ENCODE measurements around the gene CHMP2B. TPM values are rescaled to one million over a fixed set of nuclear protein-coding genes. Genes with fewer than 3 reads are reported as not detected.
"Not testable (repeated sequence)": the region's sequence is repeated elsewhere in the genome, so short reads cannot be mapped to it uniquely, and the experiment has no call there.

The CHMP2B gene
- total RNA-seq, 2 experiments from 2014 or later = 28.4 to 29.0 TPM

DNA sequence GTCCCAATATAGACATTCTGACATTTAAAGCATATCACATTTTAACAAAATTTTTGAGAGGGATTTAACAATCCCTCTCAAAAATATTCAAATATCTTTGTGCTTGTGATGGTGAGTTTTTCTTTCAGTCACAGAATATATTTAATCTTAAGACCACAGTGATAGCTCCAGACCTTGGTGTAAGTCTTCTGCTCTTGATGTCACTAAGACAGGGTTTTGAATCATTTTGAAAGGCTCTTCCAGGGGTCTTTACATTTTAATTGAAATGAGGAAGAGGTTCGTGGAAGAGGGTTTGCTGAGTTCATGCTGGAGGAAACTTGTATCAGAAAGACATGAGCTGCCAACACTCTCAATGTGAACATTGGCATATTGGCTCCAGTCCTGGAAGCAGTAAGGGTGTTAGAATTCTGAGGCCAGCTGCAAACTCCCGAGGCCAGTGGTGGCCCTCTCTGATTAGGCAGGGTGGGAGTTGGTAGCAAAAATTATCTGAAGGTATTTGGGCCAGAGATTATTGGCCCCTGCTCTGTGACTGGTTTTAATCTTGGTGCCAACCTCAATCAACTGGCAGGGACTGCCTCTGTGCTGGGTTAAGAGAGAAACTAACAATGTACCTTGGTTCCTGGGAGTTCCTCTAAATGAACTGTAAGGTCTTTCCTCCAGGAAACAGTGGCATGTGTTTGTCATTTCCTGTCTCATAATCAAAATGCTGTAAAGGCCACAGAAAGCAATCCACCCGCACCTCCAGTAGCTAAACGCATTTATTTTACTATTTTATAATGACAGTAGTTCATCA lies 44.0 kb downstream of the CHMP2B start:
- peaks cover 26% of the 10 kb centered on the region for H3K4me1 Mint-ChIP-seq (ENCODE audit: low read depth)
- ChIA-PET CTCF (interaction anchor here (1.0 to 3.4 kb wide), 2 partner anchors 11 to 80 kb away, joined by 3 to 29 read pairs; no protein-coding TSS in a partner anchor), POLR2A (no interaction called here)
- peaks cover 7% of the 10 kb centered on the region for H3K27me3 Mint-ChIP-seq
- DNase-seq = no peak
- no peaks in the 10 kb centered on the region for H3K9me3 Mint-ChIP-seq
- intact Hi-C loops (cut with micrococcal nuclease) = no loop called here
- no peak overlapping the region for H3K4me3 Mint-ChIP-seq
- H3K36me3 Mint-ChIP-seq = no peaks in the 10 kb centered on the region
- no peak overlapping the region for H3K27ac Mint-ChIP-seq

DNA sequence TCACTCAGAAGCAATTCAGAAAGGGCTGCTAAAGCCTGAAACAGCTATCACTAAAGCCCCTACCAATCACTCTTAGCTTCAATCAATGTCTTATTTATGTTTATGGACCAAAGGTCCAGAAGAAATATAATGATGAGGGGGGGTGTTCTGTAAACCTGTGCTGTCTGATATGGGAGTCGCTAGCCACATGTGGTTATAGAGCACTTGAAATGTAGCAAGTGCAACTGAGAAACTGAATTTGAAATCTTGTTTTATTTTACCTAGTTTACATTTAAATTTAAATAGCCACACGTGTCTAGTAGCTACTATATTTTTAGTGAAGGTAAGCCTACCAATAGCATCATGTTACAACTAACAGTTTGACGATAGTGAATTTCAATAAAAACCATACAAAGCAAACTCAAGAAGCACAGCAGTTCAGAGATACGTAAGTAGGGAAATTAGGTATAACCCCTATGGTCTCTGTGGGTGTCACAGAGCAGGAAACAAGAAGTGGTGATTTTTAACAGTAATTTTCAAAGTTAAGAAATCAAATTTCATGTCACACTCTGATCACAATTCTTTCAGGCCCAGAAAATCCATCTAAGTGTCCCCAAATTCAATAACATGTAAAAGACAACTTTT lies 45.7 kb downstream of the CHMP2B start:
- no peak overlapping the region for H3K4me3 Mint-ChIP-seq
- ChIA-PET POLR2A (no interaction called here), CTCF (interaction anchor here (3.4 kb wide), 1 partner anchor 12 kb away, joined by 29 read pairs; no protein-coding TSS in a partner anchor)
- no peak overlapping the region for H3K27ac Mint-ChIP-seq
- peaks cover 7% of the 10 kb centered on the region for H3K27me3 Mint-ChIP-seq
- H3K4me1 Mint-ChIP-seq (ENCODE audit: low read depth) = peaks cover 26% of the 10 kb centered on the region
- intact Hi-C loops (cut with micrococcal nuclease) = loop anchor here (1.0 kb wide), 2 partner anchors 14 to 60 kb away; no protein-coding TSS in a partner anchor
- no peaks in the 10 kb centered on the region for H3K36me3 Mint-ChIP-seq
- no peaks in the 10 kb centered on the region for H3K9me3 Mint-ChIP-seq
- no peak for DNase-seq

DNA sequence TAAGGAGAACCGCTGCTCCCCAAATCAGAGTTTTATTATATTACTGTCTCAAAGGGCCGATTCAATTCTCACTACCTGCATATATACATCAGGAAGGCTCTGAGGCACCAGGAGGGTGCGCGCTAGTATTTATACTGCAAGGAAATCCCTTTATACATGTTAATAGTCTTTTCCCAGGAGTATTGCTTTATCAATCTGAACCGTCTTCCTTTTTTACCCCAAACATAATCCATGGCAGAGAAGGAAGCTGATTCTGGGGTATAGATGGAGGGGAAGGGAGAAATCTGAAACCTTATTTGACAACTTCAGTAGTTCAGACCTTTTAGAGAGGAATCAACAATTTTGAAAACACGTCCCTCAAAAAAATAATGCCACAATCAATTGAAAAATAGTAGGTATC lies 49.4 kb downstream of the CHMP2B start, which contains the start of gene POU1F1:
TSS of gene POU1F1 (minus strand) at position 101 of the 400 bp plus-strand sequence. CDS start 122 bp downstream, outside the sequence.
- Mint-ChIP-seq H3K27me3 (peaks cover 7% of the 10 kb centered on the region), H3K27ac (no peak within 1 kb of the TSS), H3K4me3 (no peak within 1 kb of the TSS), H3K36me3 (no peaks in the 10 kb centered on the region), H3K9me3 (no peaks in the 10 kb centered on the region), H3K4me1 (ENCODE audit: low read depth) (peaks cover 11% of the 10 kb centered on the region)
- ChIA-PET CTCF (no interaction called here), POLR2A (no interaction called here)
- no peak for DNase-seq
- intact Hi-C loops (cut with micrococcal nuclease) = no loop called here

DNA sequence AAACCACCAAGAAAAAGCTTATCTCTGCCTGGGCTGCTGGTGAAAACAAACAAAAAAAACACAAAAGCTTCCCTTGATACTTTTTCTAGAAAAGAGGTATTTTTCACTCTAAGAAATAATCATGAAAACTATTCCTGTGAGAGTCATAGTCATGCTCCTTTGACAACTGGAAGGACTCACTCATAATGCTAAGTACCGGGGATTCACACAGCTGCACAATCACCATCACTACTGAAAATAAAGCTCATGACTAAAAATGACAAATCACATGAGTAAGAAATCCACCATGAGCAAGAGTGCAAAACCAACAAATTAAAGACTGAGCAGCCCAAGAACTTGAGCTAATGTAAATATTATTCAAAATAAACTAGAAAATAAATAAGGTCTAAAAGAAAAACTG lies 59.9 kb downstream of the CHMP2B start:
- intact Hi-C loops (cut with micrococcal nuclease) = loop anchor here (1.0 kb wide), 3 partner anchors 14 to 46 kb away; no protein-coding TSS in a partner anchor
- H3K36me3 Mint-ChIP-seq = no peaks in the 10 kb centered on the region
- H3K27me3 Mint-ChIP-seq = peaks cover 5% of the 10 kb centered on the region
- H3K9me3 Mint-ChIP-seq = no peaks in the 10 kb centered on the region
- no peak overlapping the region for H3K27ac Mint-ChIP-seq
- DNase-seq = no peak
- peaks cover 3% of the 10 kb centered on the region for H3K4me1 Mint-ChIP-seq (ENCODE audit: low read depth)
- no peak overlapping the region for H3K4me3 Mint-ChIP-seq
- CTCF ChIA-PET = interaction anchor here (0.7 to 2.0 kb wide), 4 partner anchors 11 to 716 kb away, joined by 3 to 14 read pairs (median 8); no protein-coding TSS in a partner anchor
- POLR2A ChIA-PET = interaction anchor here (0.9 kb wide), 1 partner anchor 47 kb away, joined by 5 read pairs; no protein-coding TSS in a partner anchor

DNA sequence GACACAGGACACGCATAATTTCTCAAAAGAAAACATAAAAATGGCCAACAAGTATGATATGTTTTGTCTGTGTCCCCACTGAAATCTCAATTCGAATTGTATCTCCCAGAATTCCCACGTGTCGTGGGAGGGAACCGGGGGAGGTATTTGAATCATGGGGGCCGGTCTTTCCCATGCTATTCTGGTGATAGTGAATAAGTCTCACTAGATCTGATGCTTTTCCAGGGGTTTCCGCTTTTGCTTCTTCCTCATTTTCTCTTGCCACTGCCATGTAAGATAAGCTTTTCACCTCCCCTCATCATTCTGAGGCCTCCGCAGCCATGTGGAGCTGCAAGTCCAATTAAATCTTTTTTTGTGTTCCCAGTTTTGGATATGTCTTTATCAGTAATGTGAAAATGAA lies 61.3 kb downstream of the CHMP2B start:
- no peaks in the 10 kb centered on the region for H3K9me3 Mint-ChIP-seq

DNA sequence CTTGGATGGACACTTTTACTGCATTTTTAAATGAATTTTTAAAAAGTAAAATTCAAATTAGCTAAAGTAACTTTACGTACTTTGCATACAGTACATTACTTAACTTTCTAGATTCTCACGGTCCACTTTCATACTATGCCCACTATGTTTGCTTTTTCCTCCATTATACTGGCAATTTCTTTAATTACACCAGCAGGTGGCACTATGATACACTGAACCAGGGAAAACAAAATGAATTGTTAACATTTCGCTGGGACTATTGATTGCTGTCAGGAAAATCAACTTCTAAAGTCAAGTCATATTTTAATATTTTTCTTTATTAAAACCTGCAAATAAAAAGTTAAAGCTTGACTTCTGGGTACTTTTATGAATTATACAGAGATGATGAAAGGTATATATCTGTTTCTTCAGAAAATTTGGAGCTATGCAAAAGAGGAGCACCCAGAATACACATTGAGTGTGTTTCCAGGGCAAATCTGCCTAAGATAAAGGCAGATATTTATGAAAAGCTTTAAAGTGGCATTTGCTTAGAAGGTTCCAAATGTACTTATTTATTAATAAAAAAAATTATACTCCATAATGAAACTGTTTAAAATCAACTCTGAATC lies 71.1 kb downstream of the CHMP2B start:
- DNase-seq = no peak
- peaks cover 5% of the 10 kb centered on the region for H3K27me3 Mint-ChIP-seq
- H3K4me1 Mint-ChIP-seq (ENCODE audit: low read depth) = peaks cover 2% of the 10 kb centered on the region
- POLR2A ChIA-PET = no interaction called here
- H3K27ac Mint-ChIP-seq = no peak overlapping the region
- H3K36me3 Mint-ChIP-seq = no peaks in the 10 kb centered on the region
- H3K9me3 Mint-ChIP-seq = peaks cover 2% of the 10 kb centered on the region
- CTCF ChIA-PET = interaction anchor here (0.6 to 2.7 kb wide), 36 partner anchors 11 to 834 kb away, joined by 3 to 37 read pairs (median 4); no protein-coding TSS in a partner anchor
- intact Hi-C loops (cut with micrococcal nuclease) = loop anchor here (1.0 to 2.0 kb wide), 4 partner anchors 52 to 707 kb away; no protein-coding TSS in a partner anchor
- no peak overlapping the region for H3K4me3 Mint-ChIP-seq

More for the DNA sequence above, 61.3 kb downstream of the CHMP2B start:
- intact Hi-C loops (cut with micrococcal nuclease) = no loop called here
- Mint-ChIP-seq H3K27ac (no peak overlapping the region), H3K36me3 (no peaks in the 10 kb centered on the region), H3K27me3 (peaks cover 1% of the 10 kb centered on the region), H3K4me3 (no peak overlapping the region), H3K4me1 (ENCODE audit: low read depth) (peaks cover 3% of the 10 kb centered on the region)
- ChIA-PET CTCF (no interaction called here), POLR2A (no interaction called here)
- no peak for DNase-seq

DNA sequence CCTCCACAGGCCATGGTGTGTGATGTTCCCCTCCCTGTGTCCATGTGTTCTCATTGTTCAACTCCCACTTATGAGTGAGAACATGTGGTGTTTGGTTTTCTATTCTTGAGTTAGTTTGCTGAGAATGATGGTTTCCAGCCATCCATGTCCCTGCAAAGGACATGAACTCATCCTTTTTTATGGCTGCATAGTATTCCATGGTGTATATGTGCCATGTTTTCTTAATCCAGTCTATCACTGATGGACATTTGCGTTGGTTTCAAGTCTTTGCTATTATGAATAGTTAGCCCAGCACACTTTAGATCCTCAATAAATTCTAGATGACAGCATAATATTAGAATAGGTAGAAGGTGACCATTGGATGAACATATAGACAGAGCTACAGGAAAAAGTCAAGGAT lies 77.9 kb downstream of the CHMP2B start:
- H3K36me3 Mint-ChIP-seq; H3K4me3 Mint-ChIP-seq; H3K27ac Mint-ChIP-seq; intact Hi-C loops (cut with micrococcal nuclease); H3K9me3 Mint-ChIP-seq; DNase-seq; CTCF ChIA-PET; H3K27me3 Mint-ChIP-seq; POLR2A ChIA-PET; H3K4me1 Mint-ChIP-seq (ENCODE audit: low read depth): not testable (repeated sequence)

Small RNA genes lying within 50 kb of the gene (microRNA-seq; reads per million reads assigned to microRNA genes)
- gene MIR4795 (ENCODE audit: borderline microRNAs expressed, borderline number of aligned reads, borderline replicate concordance) = not detected

Other genes starting within 250 kb of the CHMP2B start
- not detected for gene VGLL3, start 236.2 kb upstream of the CHMP2B start, total RNA-seq
- not detected for gene POU1F1, start 49.3 kb downstream of the CHMP2B start, total RNA-seq

Data from activated CD4-positive, alpha-beta memory T cell treated with anti-CD3 and anti-CD28 coated beads for 36 hours (primary cell).